HCT116 (cell line): ENCODE measurements around the gene ZCCHC13. TPM values are rescaled to one million over a fixed set of nuclear protein-coding genes. Genes with fewer than 3 reads are reported as not detected.

Source experiments
- ATAC-seq: fragments of 200-7000 bp; cut with Tn5 transposase; 2 replicates; pipeline ENCODE4 v1.9.1; 2020; ENCODE audit warnings: mild to moderate bottlenecking, moderate library complexity
- BruUV-seq: library from RNA; stranded (reverse); fragments of 400-500 nt; replicated peaks from 2 replicates; lab custom pipeline; 2021; lab: Mats Ljungman, UMichigan
- CTCF ChIA-PET: fragments of 300-600 bp; sonication (Branson Sonifier 250); formaldehyde crosslinking; loops from one replicate; lab custom pipeline; 2021; ENCODE audit warnings: antibody characterized with exemption; lab: Charles Lee
- POLR2A ChIA-PET: fragments of 300-600, 350-600 bp; sonication (Branson Sonifier 250); formaldehyde crosslinking; loops from one replicate; lab custom pipeline; 2021; ENCODE audit warnings: antibody characterized with exemption; lab: Charles Lee
- RAD21 ChIA-PET, 2 experiments: fragments of 300-600 bp; sonication (Branson Sonifier 250); formaldehyde crosslinking; loops; one replicate each; lab custom pipeline; 2023; ENCODE audit warnings: low total read pairs in 2 of 2; ENCODE audit not compliant: uncharacterized antibody in 2 of 2, unreplicated experiment in 2 of 2, low non-redundant PET in 1 of 2; lab: Charles Lee
- DNase-seq: peaks from one replicate; pipeline ENCODE4 v3.0.0-alpha.2; 2010; ENCODE audit warnings: low read depth, low spot score
- H2AFZ ChIP-seq: fragments of 200-600 bp; shearing (Covaris generic), sonication (generic); 2 replicates; pipeline ENCODE4 v1.6.1; 2017; ENCODE audit warnings: low read depth, mixed run types, mixed read lengths, antibody characterized with exemption, low read length; ENCODE audit not compliant: poor library complexity, severe bottlenecking
- H3K27ac ChIP-seq: 2 replicates; pipeline ENCODE4 v1.5.1; 2012; ENCODE audit warnings: low read depth, low read length
- H3K27me3 ChIP-seq: fragments of 200-600 bp; sonication (generic); 2 replicates; pipeline ENCODE4 v1.6.1; 2016; ENCODE audit warnings: mixed run types, low read length, mixed read lengths; ENCODE audit not compliant: insufficient read depth
- H3K36me3 ChIP-seq, 2 experiments: fragments of 200-500 bp in 1 of 2; fragments of 200-600 bp in 1 of 2; sonication (Bioruptor generic) in 1 of 2; sonication (generic) in 1 of 2; 2 replicates each; pipeline versions ENCODE4 v1.5.1 to v1.6.1; 2014 to 2016; ENCODE audit warnings: low read length in 2 of 2, inconsistent platforms in 1 of 2, mixed read lengths in 1 of 2, mixed run types in 1 of 2; ENCODE audit not compliant: insufficient read depth in 2 of 2, control insufficient read depth in 1 of 2
- H3K4me1 ChIP-seq, 2 experiments: fragments of 200-600 bp in 1 of 2; sonication (generic) in 1 of 2; 2 replicates each; pipeline versions ENCODE4 v1.5.1 to v1.6.1; 2012 to 2017; ENCODE audit warnings: low read length in 2 of 2, inconsistent platforms in 1 of 2, mild to moderate bottlenecking in 1 of 2, mixed read lengths in 1 of 2, mixed run types in 1 of 2, moderate library complexity in 1 of 2; ENCODE audit not compliant: insufficient read depth in 2 of 2, control insufficient read depth in 1 of 2
- H3K4me2 ChIP-seq: fragments of 200-600 bp; sonication (generic); 2 replicates; pipeline ENCODE4 v1.6.1; 2017; ENCODE audit warnings: mixed run types, low read length, mixed read lengths
- H3K4me3 ChIP-seq, 2 experiments: fragments of 200-600 bp in 1 of 2; sonication (generic) in 1 of 2; replicated peaks in 1 of 2; 2 replicates each; pipeline ENCODE4 v1.5.1; 2011 to 2016; ENCODE audit warnings: low read length in 2 of 2, control low read depth in 1 of 2, low read depth in 1 of 2, mild to moderate bottlenecking in 1 of 2, mixed read lengths in 1 of 2, mixed run types in 1 of 2
- H3K79me2 ChIP-seq: fragments of 200-600 bp; sonication (generic); 2 replicates; pipeline ENCODE4 v1.6.1; 2017; ENCODE audit warnings: mild to moderate bottlenecking, mixed run types, low read length, moderate library complexity, mixed read lengths; ENCODE audit not compliant: insufficient read depth
- H3K9ac ChIP-seq: fragments of 200-600 bp; sonication (generic); 2 replicates; pipeline ENCODE4 v1.6.1; 2016; ENCODE audit warnings: low read length, mixed read lengths
- H3K9me2 ChIP-seq: fragments of 200-600 bp; sonication (generic), shearing (Covaris generic); 2 replicates; pipeline ENCODE4 v1.6.1; 2017; ENCODE audit warnings: mixed run types, mild to moderate bottlenecking, moderate library complexity; ENCODE audit not compliant: insufficient read depth
- H3K9me3 ChIP-seq, 2 experiments: fragments of 200-500 bp in 1 of 2; fragments of 200-600 bp in 1 of 2; sonication (Bioruptor generic) in 1 of 2; sonication (generic) in 1 of 2; 2 replicates each; pipeline ENCODE4 v1.6.1; 2014 to 2017; ENCODE audit warnings: low read length in 2 of 2, mixed read lengths in 2 of 2, inconsistent platforms in 1 of 2, low read depth in 1 of 2, mild to moderate bottlenecking in 1 of 2, mixed run types in 1 of 2, moderate library complexity in 1 of 2; ENCODE audit not compliant: control insufficient read depth in 1 of 2, insufficient read depth in 1 of 2
- H4K20me1 ChIP-seq: fragments of 200-600 bp; sonication (generic), shearing (Covaris generic); 2 replicates; pipeline ENCODE4 v1.6.1; 2017; ENCODE audit warnings: mixed run types, mild to moderate bottlenecking, moderate library complexity; ENCODE audit not compliant: insufficient read depth
- CEBPB ChIP-seq: IDR thresholded peaks from 2 replicates; pipeline ENCODE4 v1.6.1; 2012; ENCODE audit warnings: low read depth
- CTCF ChIP-seq, 3 experiments: fragments of 200-600 bp in 1 of 3; sonication (generic) in 1 of 3; IDR thresholded peaks in 2 of 3; conservative IDR thresholded peaks in 1 of 3; 2 replicates each; pipeline ENCODE4 v1.5.1; 2012 to 2017; ENCODE audit warnings: low read depth in 2 of 3, low read length in 2 of 3, antibody characterized with exemption in 1 of 3, borderline replicate concordance in 1 of 3, control low read depth in 1 of 3, mild to moderate bottlenecking in 1 of 3, mixed read lengths in 1 of 3, mixed run types in 1 of 3, moderate library complexity in 1 of 3; ENCODE audit not compliant: insufficient read depth in 1 of 3
- EGR1 ChIP-seq: IDR thresholded peaks from 2 replicates; pipeline ENCODE4 v1.6.1; 2012; ENCODE audit warnings: low read depth
- ELF1 ChIP-seq: IDR thresholded peaks from 2 replicates; pipeline ENCODE4 v1.6.1; 2012; ENCODE audit warnings: low read depth, borderline replicate concordance
- EZH2 ChIP-seq: fragments of 200-600 bp; sonication (generic); IDR thresholded peaks from 2 replicates; pipeline ENCODE4 v1.6.1; 2017; ENCODE audit warnings: antibody characterized with exemption, mixed run types
- FOSL1 ChIP-seq: IDR thresholded peaks from 2 replicates; pipeline ENCODE4 v1.6.1; 2012; ENCODE audit warnings: low read depth
- JUND ChIP-seq: IDR thresholded peaks from 2 replicates; pipeline ENCODE4 v1.6.1; 2012
- MAX ChIP-seq: IDR thresholded peaks from 2 replicates; pipeline ENCODE4 v1.6.1; 2012
- RAD21 ChIP-seq: IDR thresholded peaks from 2 replicates; pipeline ENCODE4 v1.6.1; 2012; ENCODE audit warnings: low read depth, mild to moderate bottlenecking
- SIN3A ChIP-seq: IDR thresholded peaks from 2 replicates; pipeline ENCODE4 v1.6.1; 2012; ENCODE audit warnings: low read depth
- SP1 ChIP-seq: IDR thresholded peaks from 2 replicates; pipeline ENCODE4 v1.6.1; 2012; ENCODE audit warnings: low read depth
- SRF ChIP-seq: IDR thresholded peaks from 2 replicates; pipeline ENCODE4 v1.6.1; 2012; ENCODE audit warnings: low read depth
- YY1 ChIP-seq: IDR thresholded peaks from 2 replicates; pipeline ENCODE4 v1.6.1; 2011; ENCODE audit warnings: low read length, low read depth, moderate library complexity, mild to moderate bottlenecking; ENCODE audit not compliant: insufficient replicate concordance; ENCODE audit errors: extremely low read depth
- intact Hi-C: fragments of 100-400 bp; cut with micrococcal nuclease; formaldehyde crosslinking; loops from 2 replicates; pipeline ENCODE4 v1.10.0; 2022
- total RNA-seq: library from RNA; stranded (reverse); gene quantifications from one replicate; pipeline ENCODE4 v1.2.1, GENCODE V29; 2021; ENCODE audit not compliant: unreplicated experiment

Gene ZCCHC13
- total RNA-seq, 1 experiment from 2014 or later: not detected

GRCh38 chrX:74295101-74295500 is 8.9 kb upstream of the ZCCHC13 start (continued):
- TF ChIP-seq CTCF (IDR thresholded peaks at IDR 0.05 in 2 of 3, conservative IDR thresholded peaks at IDR 0.05 in 1 of 3; ENCODE audit: borderline replicate concordance in 1 of 3, insufficient read depth in 1 of 3, low read depth in 2 of 3, low read length in 2 of 3): no peak
- TF ChIP-seq CEBPB: no peak

- RAD21 ChIA-PET: no interaction called here
- BruUV-seq: no TSS peak
- POLR2A ChIA-PET: no interaction called here
- Histone ChIP-seq H3K27ac (no peak overlapping the region), H3K9ac (no peak overlapping the region), H3K4me2 (no peak overlapping the region), H3K4me3 (no peak overlapping the region), H3K9me2 (no peaks in the 10 kb centered on the region), H2AFZ (no peak overlapping the region), H3K9me3 (no peaks in the 10 kb centered on the region), H3K36me3 (no peaks in the 10 kb centered on the region), H3K4me1 (peaks cover 0 to 3% of the 10 kb centered on the region in 2 experiments; a peak in 2 of 4 replicates), H4K20me1 (no peaks in the 10 kb centered on the region), H3K27me3 (no peaks in the 10 kb centered on the region), H3K79me2 (no peaks in the 10 kb centered on the region)
- intact Hi-C loops: no loop called here
- TF ChIP-seq JUND: no peak
- TF ChIP-seq ELF1: no peak
- no peak for TF ChIP-seq SIN3A
- TF ChIP-seq EZH2: no peak
- no peak for TF ChIP-seq CEBPB
- TF ChIP-seq RAD21: no peak
- no peak for TF ChIP-seq FOSL1
- TF ChIP-seq MAX: no peak
- no peak for TF ChIP-seq SP1
- TF ChIP-seq EGR1: no peak
- no peak for TF ChIP-seq YY1
- no peak for TF ChIP-seq SRF
- DNase-seq (no peak), ATAC-seq (no peak)
- CTCF ChIA-PET: no interaction called here
Observed at GRCh38 chrX:74297766-74298165, 6.2 kb upstream of the ZCCHC13 start.
